ENCODE data around the gene LRRC45. TPM values are rescaled to one million over a fixed set of nuclear protein-coding genes. Genes with fewer than 3 reads are reported as not detected.
A peak's percentile ranks its signal among the peaks of the same experiment; 100 is the strongest.

Gene LRRC45
- total RNA-seq, 2 donors from 2014 or later = 16.6 to 60.0 TPM

GRCh38 chr17:82048571-82048971 lies 25.5 kb downstream of the LRRC45 start:
- TF ChIP-seq, protein P1, sequence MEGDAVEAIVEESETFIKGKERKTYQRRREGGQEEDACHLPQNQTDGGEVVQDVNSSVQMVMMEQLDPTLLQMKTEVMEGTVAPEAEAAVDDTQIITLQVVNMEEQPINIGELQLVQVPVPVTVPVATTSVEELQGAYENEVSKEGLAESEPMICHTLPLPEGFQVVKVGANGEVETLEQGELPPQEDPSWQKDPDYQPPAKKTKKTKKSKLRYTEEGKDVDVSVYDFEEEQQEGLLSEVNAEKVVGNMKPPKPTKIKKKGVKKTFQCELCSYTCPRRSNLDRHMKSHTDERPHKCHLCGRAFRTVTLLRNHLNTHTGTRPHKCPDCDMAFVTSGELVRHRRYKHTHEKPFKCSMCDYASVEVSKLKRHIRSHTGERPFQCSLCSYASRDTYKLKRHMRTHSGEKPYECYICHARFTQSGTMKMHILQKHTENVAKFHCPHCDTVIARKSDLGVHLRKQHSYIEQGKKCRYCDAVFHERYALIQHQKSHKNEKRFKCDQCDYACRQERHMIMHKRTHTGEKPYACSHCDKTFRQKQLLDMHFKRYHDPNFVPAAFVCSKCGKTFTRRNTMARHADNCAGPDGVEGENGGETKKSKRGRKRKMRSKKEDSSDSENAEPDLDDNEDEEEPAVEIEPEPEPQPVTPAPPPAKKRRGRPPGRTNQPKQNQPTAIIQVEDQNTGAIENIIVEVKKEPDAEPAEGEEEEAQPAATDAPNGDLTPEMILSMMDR (IDR thresholded peaks at IDR 0.05) = no peak
- Histone ChIP-seq H3K36me3 (no peaks in the 10 kb centered on the region), H3K4me3 (no peak overlapping the region), H3K9ac (ENCODE audit: low read depth in 2 of 2, low read length in 2 of 2) (no peak overlapping the region), H3K9me3 (no peaks in the 10 kb centered on the region), H3K4me1 (peaks cover 16% of the 10 kb centered on the region), H3K27ac (no peak overlapping the region), H3K27me3 (no peaks in the 10 kb centered on the region)
- intact Hi-C loops (cut with DNase I) = no loop called here
- no peak for DNase-seq

- intact Hi-C loops (cut with DNase I) = no loop called here
- no peaks in the 10 kb centered on the region for H3K36me3 ChIP-seq
Observed at GRCh38 chr17:82049106-82049505, 26.0 kb downstream of the LRRC45 start.

GRCh38 chr17:82049521-82049971 lies 26.4 kb downstream of the LRRC45 start:
- Histone ChIP-seq H3K4me1 (peaks cover 16% of the 10 kb centered on the region), H3K27me3 (no peaks in the 10 kb centered on the region), H3K9ac (ENCODE audit: low read depth in 2 of 2, low read length in 2 of 2) (no peak overlapping the region), H3K36me3 (no peaks in the 10 kb centered on the region), H3K27ac (no peak overlapping the region), H3K9me3 (no peaks in the 10 kb centered on the region), H3K4me3 (no peak overlapping the region)
- TF ChIP-seq, protein P1 (IDR thresholded peaks at IDR 0.05) = no peak
- DNase-seq = no peak
- intact Hi-C loops (cut with DNase I) = no loop called here

More at GRCh38 chr17:82049106-82049505, 26.0 kb downstream of the LRRC45 start:
- Histone ChIP-seq H3K4me1 (peaks cover 16% of the 10 kb centered on the region), H3K9ac (ENCODE audit: low read depth in 2 of 2, low read length in 2 of 2) (no peak overlapping the region), H3K9me3 (no peaks in the 10 kb centered on the region), H3K4me3 (no peak overlapping the region), H3K27me3 (no peaks in the 10 kb centered on the region), H3K27ac (no peak overlapping the region)
- TF ChIP-seq, protein P1 (IDR thresholded peaks at IDR 0.05) = no peak
- no peak for DNase-seq

DNA sequence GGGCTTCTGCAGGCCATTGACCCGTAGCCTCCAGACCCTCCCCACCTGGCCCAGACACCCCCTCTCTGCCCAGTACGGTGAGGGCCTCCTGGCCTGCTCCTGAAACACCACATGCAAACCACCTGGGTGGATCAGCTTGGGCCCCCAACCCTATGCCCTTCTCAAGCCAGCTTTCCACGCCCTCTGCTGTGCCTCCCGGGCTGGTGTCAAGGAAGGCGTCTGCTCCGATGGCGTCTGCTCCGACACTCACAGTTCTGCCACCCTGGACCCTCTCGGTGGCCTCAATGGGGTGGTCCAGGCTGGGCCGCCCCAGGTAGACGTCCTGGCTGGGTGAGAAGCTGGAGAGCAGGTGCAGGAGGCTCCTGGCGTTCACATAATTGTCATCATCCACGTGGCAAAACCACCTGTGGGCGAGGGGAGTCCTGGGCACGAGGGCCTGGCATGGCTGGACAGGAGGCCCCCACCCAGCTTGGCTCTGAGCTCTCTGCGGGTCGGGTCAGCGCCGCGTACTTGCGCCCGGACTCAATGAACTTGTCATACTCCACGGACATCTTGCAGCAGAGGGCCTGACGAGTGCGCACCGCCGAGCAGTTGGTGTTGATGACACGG lies 27.2 kb downstream of the LRRC45 start:
- Histone ChIP-seq H3K36me3 (no peaks in the 10 kb centered on the region), H3K27ac (no peak overlapping the region), H3K9ac (ENCODE audit: low read depth in 2 of 2, low read length in 2 of 2) (peak overlapping the region; percentile 69 to 70), H3K9me3 (no peaks in the 10 kb centered on the region), H3K4me1 (peaks cover 16% of the 10 kb centered on the region), H3K4me3 (peak overlapping the region; percentile 94), H3K27me3 (no peaks in the 10 kb centered on the region)
- intact Hi-C loops (cut with DNase I) = no loop called here
- no peak for DNase-seq
- TF ChIP-seq, protein P1 (IDR thresholded peaks at IDR 0.05) = no peak

GRCh38 chr17:82050761-82051641 lies 27.9 kb downstream of the LRRC45 start:
- Histone ChIP-seq H3K9me3 (no peaks in the 10 kb centered on the region), H3K36me3 (no peaks in the 10 kb centered on the region), H3K4me1 (peaks cover 16% of the 10 kb centered on the region), H3K9ac (ENCODE audit: low read depth in 2 of 2, low read length in 2 of 2) (peak overlapping the region; percentile 69 to 70), H3K27ac (no peak overlapping the region), H3K27me3 (no peaks in the 10 kb centered on the region), H3K4me3 (peak overlapping the region; percentile 94)
- intact Hi-C loops (cut with DNase I) = no loop called here
- no peak for DNase-seq
- TF ChIP-seq, protein P1 (IDR thresholded peaks at IDR 0.05) = no peak
